ENCODE measurements around the gene TMEM132C. TPM values are rescaled to one million over a fixed set of nuclear protein-coding genes. Genes with fewer than 3 reads are reported as not detected.
"Not testable (repeated sequence)": the region's sequence is repeated elsewhere in the genome, so short reads cannot be mapped to it uniquely, and the experiment has no call there.

Gene TMEM132C
- total and polyA plus RNA-seq, 4 donors: 23.1 to 32.3 (median 24.2) TPM

DNA sequence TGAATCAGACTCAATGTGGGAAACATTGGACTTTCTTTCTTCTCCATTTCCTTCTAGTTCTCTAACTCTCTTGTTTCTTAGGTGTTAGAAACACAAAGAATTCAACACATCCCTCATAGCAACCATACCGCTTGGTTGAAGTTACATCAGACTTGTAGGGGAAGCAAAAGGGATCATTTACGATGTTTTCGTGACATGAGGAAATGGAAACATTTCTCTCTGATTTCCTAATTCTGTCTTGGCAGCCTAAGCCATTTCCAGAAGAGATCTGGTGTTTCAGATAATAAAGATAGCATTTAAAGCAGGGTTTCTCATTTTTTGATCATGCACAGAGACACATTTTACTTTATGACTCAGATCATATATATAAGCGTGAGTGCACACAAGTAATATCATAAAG lies 202.0 kb downstream of the TMEM132C start:
- no CpG with 5 or more reads among the region's 4 CpGs for WGBS (ENCODE audit: insufficient coverage)
- no peak for DNase-seq (ENCODE audit: low read depth in 4 of 6, low spot score in 6 of 6)

DNA sequence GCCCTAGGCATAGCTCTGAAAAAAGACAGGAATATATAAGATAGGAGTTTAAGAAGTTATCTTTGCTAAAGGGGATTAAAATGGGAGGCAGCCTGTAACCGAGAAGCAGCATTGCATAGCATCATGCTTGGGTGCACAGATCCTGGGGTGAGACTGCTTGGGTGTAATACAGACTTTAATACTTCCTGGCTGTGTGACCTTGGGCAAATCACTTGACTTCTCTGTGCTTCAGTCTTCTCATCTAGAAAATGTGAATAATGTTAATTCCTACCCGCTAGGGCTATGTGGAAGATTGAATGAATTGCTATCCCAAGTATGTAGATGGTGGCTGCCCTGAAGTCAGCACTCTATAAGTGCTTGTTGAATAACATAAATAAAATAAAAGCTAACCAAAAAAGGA lies 204.5 kb downstream of the TMEM132C start:
- WGBS (ENCODE audit: insufficient coverage): 100% methylated on average over 1 of the region's 2 CpGs
- H3K27me3 ChIP-seq (ENCODE audit: control insufficient read depth, insufficient read depth, low read length): no peaks in the 10 kb centered on the region
- H3K27ac ChIP-seq (ENCODE audit: low read depth, low read length): no peak overlapping the region
- no peak for DNase-seq (ENCODE audit: low read depth in 4 of 6, low spot score in 6 of 6)
- H3K36me3 ChIP-seq (ENCODE audit: control insufficient read depth, insufficient read depth, low read length): no peaks in the 10 kb centered on the region
- no peak overlapping the region for H3K4me3 ChIP-seq (ENCODE audit: low read depth, low read length)
- peaks cover 4% of the 10 kb centered on the region for H3K4me1 ChIP-seq (ENCODE audit: control insufficient read depth, insufficient read depth, low read length)
- H3K9me3 ChIP-seq (ENCODE audit: control insufficient read depth, insufficient read depth, low read length): no peaks in the 10 kb centered on the region

More for the DNA sequence above, 202.0 kb downstream of the TMEM132C start:
- H3K9me3 ChIP-seq (ENCODE audit: control insufficient read depth, insufficient read depth, low read length): no peaks in the 10 kb centered on the region
- no peaks in the 10 kb centered on the region for H3K4me1 ChIP-seq (ENCODE audit: control insufficient read depth, insufficient read depth, low read length)
- peaks cover 3% of the 10 kb centered on the region for H3K36me3 ChIP-seq (ENCODE audit: control insufficient read depth, insufficient read depth, low read length)
- H3K4me3 ChIP-seq (ENCODE audit: low read depth, low read length): no peak overlapping the region
- no peak overlapping the region for H3K27ac ChIP-seq (ENCODE audit: low read depth, low read length)
- H3K27me3 ChIP-seq (ENCODE audit: control insufficient read depth, insufficient read depth, low read length): no peaks in the 10 kb centered on the region

DNA sequence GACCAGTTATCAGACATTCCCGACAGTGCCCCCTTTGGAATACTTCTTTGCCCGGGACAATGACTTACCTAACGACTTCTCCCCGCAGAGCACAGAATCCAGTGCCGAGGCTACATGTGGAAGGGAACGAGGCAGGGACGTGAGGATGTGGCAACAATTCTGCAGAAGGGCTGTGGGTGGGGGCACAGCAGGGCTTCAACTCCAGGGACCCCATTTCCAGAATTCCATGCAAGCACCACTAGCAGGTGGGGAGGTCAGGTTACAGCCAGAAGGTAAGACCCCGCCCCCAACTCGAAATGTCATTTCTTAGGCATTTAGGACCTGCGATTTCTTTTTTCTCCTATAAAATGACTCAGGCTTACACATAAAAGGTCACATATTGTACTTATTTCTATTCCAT lies 207.9 kb downstream of the TMEM132C start:
- 84% methylated on average over 7 of the region's 10 CpGs for WGBS (ENCODE audit: insufficient coverage)
- no peaks in the 10 kb centered on the region for H3K36me3 ChIP-seq (ENCODE audit: control insufficient read depth, insufficient read depth, low read length)
- no peaks in the 10 kb centered on the region for H3K9me3 ChIP-seq (ENCODE audit: control insufficient read depth, insufficient read depth, low read length)
- H3K27ac ChIP-seq (ENCODE audit: low read depth, low read length): no peak overlapping the region
- H3K27me3 ChIP-seq (ENCODE audit: control insufficient read depth, insufficient read depth, low read length): no peaks in the 10 kb centered on the region
- DNase-seq (ENCODE audit: low read depth in 4 of 6, low spot score in 6 of 6): no peak
- H3K4me1 ChIP-seq (ENCODE audit: control insufficient read depth, insufficient read depth, low read length): peaks cover 4% of the 10 kb centered on the region
- H3K4me3 ChIP-seq (ENCODE audit: low read depth, low read length): no peak overlapping the region

- Histone ChIP-seq H3K4me1 (ENCODE audit: control insufficient read depth, insufficient read depth, low read length) (peaks cover 4% of the 10 kb centered on the region), H3K27ac (ENCODE audit: low read depth, low read length) (no peak overlapping the region), H3K4me3 (ENCODE audit: low read depth, low read length) (no peak overlapping the region), H3K27me3 (ENCODE audit: control insufficient read depth, insufficient read depth, low read length) (no peaks in the 10 kb centered on the region), H3K9me3 (ENCODE audit: control insufficient read depth, insufficient read depth, low read length) (no peaks in the 10 kb centered on the region), H3K36me3 (ENCODE audit: control insufficient read depth, insufficient read depth, low read length) (no peaks in the 10 kb centered on the region)
- 37% methylated on average over 4 of the region's 7 CpGs for WGBS (ENCODE audit: insufficient coverage)
- peak in 2 of 6 donors; percentile 36 to 59 for DNase-seq (ENCODE audit: low read depth in 4 of 6, low spot score in 6 of 6)
These were observed 209.3 kb downstream of the TMEM132C start for GRCh38 chr12:128476266-128476665.

DNA sequence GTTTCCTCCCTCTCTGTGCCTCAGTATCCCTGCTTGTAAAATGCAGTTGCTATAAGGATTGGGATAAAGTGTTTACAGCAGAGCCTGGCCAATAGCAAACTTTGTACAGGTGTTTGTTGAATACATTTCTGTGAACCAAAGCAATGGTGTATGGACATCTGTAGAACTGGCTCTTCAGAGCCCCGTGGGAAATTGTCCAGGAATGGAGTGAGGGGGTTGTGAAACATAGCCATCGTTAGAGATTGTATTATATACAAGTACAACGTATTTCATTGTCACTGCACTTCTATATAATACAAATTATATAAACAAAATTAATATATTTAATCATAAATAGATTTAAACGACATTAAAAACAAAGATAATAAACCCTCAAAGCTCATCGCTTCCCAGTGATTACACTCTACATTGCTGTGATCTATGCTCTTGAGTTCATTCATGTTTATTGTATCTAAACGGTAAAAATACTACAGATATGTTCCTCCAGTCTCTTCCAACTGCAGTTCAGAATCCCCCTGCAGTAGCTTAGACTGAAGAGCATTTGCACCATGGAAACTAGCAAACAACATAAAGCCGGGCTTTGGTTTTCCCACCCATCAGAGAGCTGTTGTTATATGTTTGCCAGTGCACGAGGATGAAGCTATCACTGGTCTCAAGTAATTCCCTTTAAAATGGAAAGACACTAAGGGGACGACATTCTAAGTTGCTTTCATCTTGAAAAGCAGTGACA lies 216.7 kb downstream of the TMEM132C start:
- Histone ChIP-seq H3K4me1 (ENCODE audit: control insufficient read depth, insufficient read depth, low read length) (peaks cover 18% of the 10 kb centered on the region), H3K9me3 (ENCODE audit: control insufficient read depth, insufficient read depth, low read length) (no peaks in the 10 kb centered on the region), H3K36me3 (ENCODE audit: control insufficient read depth, insufficient read depth, low read length) (no peaks in the 10 kb centered on the region), H3K4me3 (ENCODE audit: low read depth, low read length) (no peak overlapping the region), H3K27ac (ENCODE audit: low read depth, low read length) (no peak overlapping the region), H3K27me3 (ENCODE audit: control insufficient read depth, insufficient read depth, low read length) (no peaks in the 10 kb centered on the region)
- WGBS (ENCODE audit: insufficient coverage): 73% methylated on average over 1 of the region's 9 CpGs
- DNase-seq (ENCODE audit: low read depth in 4 of 6, low spot score in 6 of 6): peak in 2 of 6 donors; percentile 23 to 45

GRCh38 chr12:128497376-128497775 lies 230.4 kb downstream of the TMEM132C start:
- H3K36me3 ChIP-seq (ENCODE audit: control insufficient read depth, insufficient read depth, low read length); H3K4me1 ChIP-seq (ENCODE audit: control insufficient read depth, insufficient read depth, low read length); H3K9me3 ChIP-seq (ENCODE audit: control insufficient read depth, insufficient read depth, low read length); DNase-seq (ENCODE audit: low read depth in 4 of 6, low spot score in 6 of 6); H3K27me3 ChIP-seq (ENCODE audit: control insufficient read depth, insufficient read depth, low read length); H3K4me3 ChIP-seq (ENCODE audit: low read depth, low read length); H3K27ac ChIP-seq (ENCODE audit: low read depth, low read length): not testable (repeated sequence)
- WGBS (ENCODE audit: insufficient coverage): 98% methylated on average over 12 of the region's 13 CpGs

DNA sequence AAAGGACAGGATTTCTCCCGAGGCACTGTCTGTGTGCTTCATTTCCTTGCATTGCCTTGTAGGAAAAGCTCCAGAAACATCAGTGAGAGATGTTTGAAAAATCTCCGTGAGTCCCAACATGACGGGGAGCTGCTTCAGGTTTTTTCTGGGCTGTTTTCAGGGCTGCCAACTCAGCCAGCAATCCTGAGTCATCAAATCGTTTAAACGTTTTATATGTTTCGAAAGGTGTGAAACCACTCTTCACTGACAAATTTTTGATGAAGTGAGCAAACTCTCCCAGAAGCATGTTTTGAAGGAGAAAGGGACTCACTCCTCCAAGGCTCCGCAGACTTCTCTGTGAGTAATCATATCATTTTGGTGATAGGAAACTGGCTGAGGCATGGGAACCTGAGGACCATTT lies 240.5 kb downstream of the TMEM132C start:
- no peak for DNase-seq (ENCODE audit: low read depth in 4 of 6, low spot score in 6 of 6)
- Histone ChIP-seq H3K4me1 (ENCODE audit: control insufficient read depth, insufficient read depth, low read length) (peaks cover 10% of the 10 kb centered on the region), H3K4me3 (ENCODE audit: low read depth, low read length) (no peak overlapping the region), H3K27ac (ENCODE audit: low read depth, low read length) (no peak overlapping the region), H3K27me3 (ENCODE audit: control insufficient read depth, insufficient read depth, low read length) (no peaks in the 10 kb centered on the region), H3K36me3 (ENCODE audit: control insufficient read depth, insufficient read depth, low read length) (no peaks in the 10 kb centered on the region), H3K9me3 (ENCODE audit: control insufficient read depth, insufficient read depth, low read length) (peaks cover 6% of the 10 kb centered on the region)
- 92% methylated on average over 4 of the region's 7 CpGs for WGBS (ENCODE audit: insufficient coverage)

DNA sequence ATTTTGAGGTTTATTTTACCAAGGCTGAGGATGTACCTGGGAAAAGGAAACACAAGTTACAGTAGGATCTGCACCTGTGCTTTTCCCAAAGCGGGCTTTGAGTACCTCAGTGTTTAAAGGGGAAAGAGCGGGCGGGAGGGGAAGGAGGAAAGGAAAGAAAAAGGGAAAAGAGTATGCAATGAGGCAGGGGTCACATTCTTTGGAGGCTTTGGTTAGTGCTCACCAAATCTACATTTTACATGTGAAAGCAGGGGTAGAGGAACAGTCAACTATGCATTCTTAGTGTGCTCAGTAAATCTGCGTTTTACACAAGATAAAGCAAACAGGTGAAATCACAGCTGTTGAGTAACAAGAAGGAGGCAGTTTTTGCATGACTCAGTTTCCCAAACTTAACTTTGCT lies 242.2 kb downstream of the TMEM132C start:
- Histone ChIP-seq H3K27me3 (ENCODE audit: control insufficient read depth, insufficient read depth, low read length) (no peaks in the 10 kb centered on the region), H3K9me3 (ENCODE audit: control insufficient read depth, insufficient read depth, low read length) (peaks cover 3% of the 10 kb centered on the region), H3K4me3 (ENCODE audit: low read depth, low read length) (no peak overlapping the region), H3K36me3 (ENCODE audit: control insufficient read depth, insufficient read depth, low read length) (no peaks in the 10 kb centered on the region), H3K27ac (ENCODE audit: low read depth, low read length) (no peak overlapping the region), H3K4me1 (ENCODE audit: control insufficient read depth, insufficient read depth, low read length) (peaks cover 20% of the 10 kb centered on the region)
- WGBS (ENCODE audit: insufficient coverage): 100% methylated on average over 2 of the region's 4 CpGs
- no peak for DNase-seq (ENCODE audit: low read depth in 4 of 6, low spot score in 6 of 6)

DNA sequence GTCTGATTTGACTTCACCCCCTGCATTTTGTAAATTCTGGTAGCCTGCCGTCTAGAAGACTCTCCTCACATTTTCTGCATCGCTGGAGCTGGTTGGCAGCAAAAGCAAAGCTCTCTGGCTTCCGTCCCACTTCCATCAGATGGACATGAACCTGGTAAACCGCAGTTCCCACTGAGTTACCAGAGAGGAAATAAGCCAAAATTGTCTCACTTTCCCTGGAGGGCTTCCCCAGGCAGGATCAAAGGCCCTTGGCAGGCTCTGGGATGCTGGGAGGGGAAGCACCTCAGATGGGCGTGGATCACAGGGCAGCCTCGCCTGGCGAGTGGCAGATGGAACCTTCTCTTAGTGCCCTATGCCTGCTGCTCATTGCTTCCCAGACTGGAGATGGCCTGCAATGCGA lies 243.5 kb downstream of the TMEM132C start:
- Histone ChIP-seq H3K9me3 (ENCODE audit: control insufficient read depth, insufficient read depth, low read length) (no peaks in the 10 kb centered on the region), H3K27me3 (ENCODE audit: control insufficient read depth, insufficient read depth, low read length) (no peaks in the 10 kb centered on the region), H3K4me3 (ENCODE audit: low read depth, low read length) (no peak overlapping the region), H3K27ac (ENCODE audit: low read depth, low read length) (no peak overlapping the region), H3K4me1 (ENCODE audit: control insufficient read depth, insufficient read depth, low read length) (peaks cover 20% of the 10 kb centered on the region), H3K36me3 (ENCODE audit: control insufficient read depth, insufficient read depth, low read length) (no peaks in the 10 kb centered on the region)
- DNase-seq (ENCODE audit: low read depth in 4 of 6, low spot score in 6 of 6): peak in 5 of 6 donors; percentile 42 to 91 (median 68)
- 47% methylated on average over 7 of the region's 8 CpGs for WGBS (ENCODE audit: insufficient coverage)

DNA sequence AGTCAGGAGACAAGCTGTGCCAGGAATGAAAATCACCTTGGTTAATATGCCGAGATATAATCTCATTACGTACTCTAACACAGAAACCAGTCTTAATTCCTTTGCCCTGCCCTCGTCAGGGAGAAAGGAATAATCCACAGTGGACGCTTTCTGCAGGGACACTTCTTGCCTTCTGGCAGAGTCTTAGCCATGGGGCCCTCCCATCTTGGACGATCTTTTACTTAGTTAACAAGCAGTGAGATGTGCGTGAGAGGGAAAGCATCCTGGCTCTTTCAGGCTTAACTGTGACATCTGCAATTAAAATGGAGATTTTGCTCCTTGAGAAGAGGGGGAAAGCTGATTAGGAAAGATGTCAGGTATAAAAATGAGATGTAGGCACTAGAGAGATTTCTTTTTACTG lies 246.4 kb downstream of the TMEM132C start:
- Histone ChIP-seq H3K36me3 (ENCODE audit: control insufficient read depth, insufficient read depth, low read length) (no peaks in the 10 kb centered on the region), H3K4me1 (ENCODE audit: control insufficient read depth, insufficient read depth, low read length) (peaks cover 20% of the 10 kb centered on the region), H3K27ac (ENCODE audit: low read depth, low read length) (no peak overlapping the region), H3K27me3 (ENCODE audit: control insufficient read depth, insufficient read depth, low read length) (no peaks in the 10 kb centered on the region), H3K9me3 (ENCODE audit: control insufficient read depth, insufficient read depth, low read length) (no peaks in the 10 kb centered on the region), H3K4me3 (ENCODE audit: low read depth, low read length) (no peak overlapping the region)
- WGBS (ENCODE audit: insufficient coverage): 32% methylated on average over 4 of the region's 6 CpGs
- peak in 2 of 6 donors; percentile 20 to 38 for DNase-seq (ENCODE audit: low read depth in 4 of 6, low spot score in 6 of 6)
